CD4-positive, alpha-beta T cell treated with Interleukin-4 for 4 hours (primary cell): ENCODE results near the gene MLLT3.
A peak's percentile ranks its signal among the peaks of the same experiment; 100 is the strongest.

Source experiments
- DNase-seq: peaks from one replicate; pipeline ENCODE4 v3.0.0-alpha.2; 2020

Gene MLLT3

GRCh38 chr9:20622330-20623020, at the start of gene MLLT3:
Gene MLLT3 (minus strand): TSS chr9:20622499.
- peak; percentile 98 for DNase-seq

GRCh38 chr9:20671635-20672034, 49.3 kb upstream of the MLLT3 start:
- DNase-seq, result no peak

- DNase-seq, result no peak
Measured at GRCh38 chr9:20670395-20670794, 48.1 kb upstream of the MLLT3 start.

GRCh38 chr9:20664501-20664900, 42.2 kb upstream of the MLLT3 start:
- DNase-seq, result no peak

- DNase-seq, result no peak
Measured at GRCh38 chr9:20663133-20663532, 40.8 kb upstream of the MLLT3 start.

DNA sequence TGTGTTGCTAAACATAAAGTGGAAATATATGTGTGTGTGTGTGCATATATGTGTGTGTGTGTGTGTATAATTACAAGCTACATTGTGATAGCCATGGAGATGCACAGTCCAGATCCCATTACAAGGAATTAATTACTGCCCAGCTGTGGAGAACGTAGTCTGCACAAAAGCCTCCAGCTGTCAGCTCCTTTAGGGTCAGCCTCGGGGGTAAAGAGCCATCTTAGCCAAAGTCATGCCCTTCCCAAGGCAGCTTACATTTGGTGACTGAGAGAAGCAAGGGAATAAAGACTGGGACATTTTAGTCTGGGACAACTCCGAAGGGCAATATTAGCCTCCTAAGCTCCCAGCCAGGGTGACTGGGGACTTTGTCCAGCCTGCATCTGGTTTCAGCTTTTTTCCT, 39.9 kb upstream of the MLLT3 start:
- no peak for DNase-seq

DNA sequence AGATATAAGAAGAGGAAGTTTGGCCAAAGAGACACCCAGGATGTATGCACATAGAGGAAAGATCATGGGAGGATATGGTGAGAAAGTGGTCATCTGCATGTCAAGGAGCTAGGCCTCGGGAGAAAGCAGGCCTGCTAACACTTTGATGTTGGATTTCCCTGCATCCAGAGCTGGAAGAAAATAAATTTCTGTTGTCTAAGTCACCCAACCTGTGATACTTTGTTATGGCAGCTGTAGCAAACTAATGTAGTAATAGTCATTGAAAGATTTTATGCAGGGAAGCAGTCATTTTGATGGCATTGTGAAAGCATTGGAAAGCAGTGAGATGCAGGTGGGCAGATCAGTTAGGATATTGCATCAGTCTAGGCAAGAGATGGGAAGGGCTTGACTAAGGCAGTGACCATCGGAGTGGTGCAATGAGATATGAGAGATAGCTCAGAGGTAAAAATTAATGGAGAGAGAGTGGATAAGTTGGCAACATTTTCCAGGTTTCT, 37.2 kb upstream of the MLLT3 start:
- no peak for DNase-seq

GRCh38 chr9:20658677-20659473, 36.6 kb upstream of the MLLT3 start:
- no peak for DNase-seq

DNA sequence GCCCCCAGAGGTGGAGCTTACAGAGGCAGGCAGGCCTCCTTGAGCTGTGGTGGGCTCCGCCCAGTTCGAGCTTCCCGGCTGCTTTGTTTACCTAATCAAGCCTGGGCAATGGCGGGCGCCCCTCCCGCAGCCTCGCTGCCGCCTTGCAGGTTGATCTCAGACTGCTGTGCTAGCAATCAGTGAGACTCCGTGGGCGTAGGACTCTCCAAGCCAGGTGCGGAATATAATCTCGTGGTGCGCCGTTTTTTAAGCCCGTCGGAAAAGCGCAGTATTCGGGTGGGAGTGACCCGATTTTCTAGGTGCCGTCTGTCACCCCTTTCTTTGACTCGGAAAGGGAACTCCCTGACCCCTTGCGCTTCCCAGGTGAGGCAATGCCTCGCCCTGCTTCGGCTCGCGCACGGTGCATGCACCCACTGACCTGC, 36.0 kb upstream of the MLLT3 start:
- DNase-seq, result peak; percentile 30

- DNase-seq, result no peak
Measured at GRCh38 chr9:20651939-20652338, 29.6 kb upstream of the MLLT3 start.

- DNase-seq, result no peak
Measured at GRCh38 chr9:20650750-20651299, 28.5 kb upstream of the MLLT3 start.

DNA sequence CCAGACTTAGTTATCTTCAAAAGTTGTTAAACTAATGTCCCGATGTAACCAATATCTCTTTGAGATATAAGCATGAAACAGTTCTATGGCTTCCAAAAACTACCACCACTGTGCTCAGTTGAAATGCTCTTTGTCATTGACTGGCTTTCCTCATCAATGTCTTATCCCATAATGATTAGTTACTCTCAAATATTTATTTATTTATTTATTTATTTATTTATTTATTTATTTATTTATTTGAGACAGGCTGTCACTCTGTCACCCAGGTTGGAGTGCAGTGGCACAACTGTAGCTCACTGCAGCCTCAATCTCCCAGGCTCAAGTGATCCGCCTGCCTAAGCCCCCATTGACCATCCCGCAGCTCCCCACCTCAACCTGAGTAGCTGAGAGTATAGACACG, 28.0 kb upstream of the MLLT3 start:
- no peak for DNase-seq

DNA sequence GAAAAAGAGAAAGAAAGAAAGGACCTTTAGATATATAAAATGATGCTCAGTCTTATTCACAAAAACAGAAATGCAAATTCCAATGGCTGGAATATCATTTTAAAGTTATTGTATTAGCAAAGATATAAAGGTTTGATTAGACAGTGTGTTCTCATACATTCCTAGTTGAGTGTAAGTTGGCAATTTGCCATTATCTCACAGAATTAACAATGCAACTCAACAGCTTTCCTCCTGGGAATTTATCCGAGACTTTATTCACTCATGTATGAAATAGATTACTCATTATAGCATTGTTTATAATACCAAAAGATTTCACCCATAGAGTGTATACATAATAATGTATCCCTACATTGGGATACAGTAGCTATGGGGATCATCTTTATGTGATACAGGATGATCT, 27.1 kb upstream of the MLLT3 start:
- DNase-seq, result no peak

DNA sequence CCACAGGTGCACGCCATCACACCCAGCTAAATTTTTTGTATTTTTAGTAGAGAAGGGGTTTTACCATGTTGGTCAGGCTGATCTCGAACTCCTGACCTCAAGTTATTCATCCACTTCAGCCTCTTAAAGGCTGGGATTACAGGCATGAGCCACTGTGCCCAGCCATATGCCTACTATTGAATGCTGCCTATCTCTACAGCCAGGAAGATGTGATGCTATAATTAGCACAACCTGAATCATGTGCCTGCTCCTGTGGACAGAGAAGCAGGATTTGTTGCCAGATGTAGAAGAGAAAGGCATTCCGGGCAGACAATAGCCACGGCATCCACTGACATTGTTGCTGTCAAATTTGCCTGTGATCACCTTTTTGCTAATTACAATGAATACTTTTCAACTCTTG, 24.4 kb upstream of the MLLT3 start:
- no peak for DNase-seq

GRCh38 chr9:20643660-20644059, 21.4 kb upstream of the MLLT3 start:
- DNase-seq, result no peak

DNA sequence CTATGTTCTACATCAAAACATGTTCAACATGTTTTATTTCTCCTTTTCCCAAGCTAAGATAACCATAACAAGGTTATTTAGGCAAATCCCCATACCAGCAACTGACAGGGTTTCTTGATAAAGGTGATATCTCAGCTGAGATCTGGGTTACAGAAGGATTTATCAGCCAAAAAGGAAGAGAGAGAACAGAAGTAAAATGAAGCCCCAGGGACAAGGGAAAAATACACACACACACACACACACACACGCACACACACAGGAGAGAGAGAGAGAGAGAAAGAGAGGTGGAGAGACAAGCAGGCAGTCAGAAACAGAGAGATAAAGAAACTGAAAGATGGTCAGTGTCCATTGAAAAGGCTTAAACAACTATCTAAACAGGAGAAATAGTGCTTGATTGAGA, 19.7 kb upstream of the MLLT3 start:
- no peak for DNase-seq

DNA sequence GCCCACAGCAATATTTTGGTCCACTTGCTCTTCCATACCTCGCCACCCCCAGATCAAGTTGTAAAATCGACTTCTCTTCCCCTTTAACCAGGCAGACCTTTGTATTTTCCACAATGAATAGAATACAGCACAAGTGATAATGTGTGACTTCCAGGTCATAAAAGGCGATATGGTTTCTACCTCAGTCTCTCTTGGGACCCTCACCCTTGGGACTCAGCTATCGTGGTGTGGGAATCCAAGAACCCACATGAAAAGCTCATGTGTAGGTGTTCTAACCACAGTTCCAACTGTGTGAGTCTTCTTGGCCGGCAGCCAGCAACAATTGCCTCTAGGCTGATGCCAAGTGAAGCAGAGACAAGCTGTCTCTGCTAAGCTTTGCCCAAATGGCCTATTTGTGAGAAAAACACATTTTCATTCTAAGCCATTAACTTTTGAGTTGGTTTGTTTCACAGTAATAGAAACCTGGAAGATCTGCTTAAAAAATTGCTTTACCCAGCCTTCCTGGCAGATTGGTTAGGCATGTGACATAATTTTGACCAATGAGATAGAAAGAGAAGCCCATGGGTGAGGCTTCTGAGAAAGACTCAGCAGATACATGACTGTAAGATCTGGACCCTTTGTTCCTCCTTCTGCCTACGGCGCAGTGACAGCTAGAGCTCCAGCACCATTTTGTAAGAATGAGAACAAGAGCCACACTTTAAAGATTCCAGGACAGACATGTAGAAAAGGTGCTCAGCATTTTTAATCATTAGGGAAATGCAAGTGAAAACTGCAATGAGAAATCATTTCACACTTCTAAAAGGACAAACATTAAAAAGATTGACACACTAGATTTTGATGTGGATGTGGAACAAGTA, 18.3 kb upstream of the MLLT3 start:
- peak; percentile 73 for DNase-seq

DNA sequence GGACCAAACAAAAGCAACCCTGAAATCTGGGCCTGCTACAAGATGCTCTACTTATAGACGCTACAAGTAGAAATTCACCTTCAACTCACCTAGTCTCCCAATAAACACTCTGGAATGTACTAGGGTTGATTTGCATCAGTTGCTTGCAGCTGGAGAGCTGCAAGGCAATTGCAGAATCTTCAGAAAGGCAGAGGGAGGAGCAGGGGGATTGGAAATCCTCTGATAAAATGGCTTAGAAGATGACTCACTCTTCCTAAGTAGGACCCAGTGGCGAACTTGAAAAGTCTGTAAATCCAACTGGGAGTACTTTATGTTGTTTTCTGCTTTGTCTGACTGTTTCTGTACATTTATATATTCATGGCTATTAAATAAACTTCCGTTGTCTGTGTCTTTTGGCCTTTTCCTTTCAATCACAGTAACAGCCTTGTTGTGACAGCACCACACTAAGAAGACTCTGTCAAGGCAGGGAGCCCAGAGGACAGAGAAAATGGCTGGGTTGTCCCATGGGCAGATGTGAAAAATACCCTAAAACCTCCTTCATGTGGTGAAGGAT, 14.7 kb upstream of the MLLT3 start:
- no peak for DNase-seq

- no peak for DNase-seq
Measured at GRCh38 chr9:20634895-20635294, 12.6 kb upstream of the MLLT3 start.

- no peak for DNase-seq
Measured at GRCh38 chr9:20632705-20633104, 10.4 kb upstream of the MLLT3 start.

- no peak for DNase-seq
Measured at GRCh38 chr9:20630241-20630943, 8.1 kb upstream of the MLLT3 start.

DNA sequence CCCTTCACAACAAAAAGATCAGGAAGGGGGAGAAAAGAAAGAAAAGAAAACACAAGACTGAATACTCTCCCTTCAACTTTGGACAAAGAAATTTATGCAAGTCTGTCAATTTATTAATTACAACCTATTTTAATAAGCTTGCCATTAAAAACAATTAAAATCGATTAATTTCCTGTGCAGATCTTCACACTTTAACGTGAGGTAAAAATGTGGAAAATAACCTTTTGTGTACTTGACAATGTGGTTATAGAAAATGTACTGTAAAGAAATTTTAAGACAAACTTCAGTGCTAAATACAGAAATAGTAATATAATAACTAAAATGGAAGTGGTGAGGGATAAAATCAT, 2.7 kb upstream of the MLLT3 start:
- no peak for DNase-seq
